DND-41 (cell line): Measurements from ENCODE around the gene FNBP1.
"Not testable (repeated sequence)": the region's sequence is repeated elsewhere in the genome, so short reads cannot be mapped to it uniquely, and the experiment has no call there.

Experiments
- CTCF ChIP-seq: IDR thresholded peaks from 2 replicates; pipeline ENCODE4 v1.5.1; 2012; ENCODE audit warnings: borderline replicate concordance, low read length, moderate library complexity, mild to moderate bottlenecking; ENCODE audit not compliant: poor library complexity, severe bottlenecking; ENCODE audit errors: extremely low read depth
- EZH2 ChIP-seq: IDR thresholded peaks from 3 replicates; pipeline ENCODE4 v1.6.1; 2012; ENCODE audit warnings: borderline replicate concordance, low read depth, mild to moderate bottlenecking, moderate library complexity, low read length, inconsistent platforms; ENCODE audit not compliant: severe bottlenecking

- TF ChIP-seq CTCF, EZH2: not testable (repeated sequence)
These were observed 45.3 kb downstream of the FNBP1 start for GRCh38 chr9:129997706-129998105.
